ENCODE data around the gene ZNF804B. TPM values are rescaled to one million over a fixed set of nuclear protein-coding genes. Genes with fewer than 3 reads are reported as not detected.

The ZNF804B gene
- not detected for total RNA-seq

- peak; percentile 42 for DNase-seq
Observed at GRCh38 chr7:88759230-88760135, at the start of gene ZNF804B. ZNF804B (plus strand) TSS chr7:88759700; CDS start chr7:88759977, 277 bp downstream.

- no peak for DNase-seq
Observed at GRCh38 chr7:88735920-88736319, 23.6 kb upstream of the ZNF804B start.

GRCh38 chr7:88737632-88738031 lies 21.9 kb upstream of the ZNF804B start:
- DNase-seq = no peak

- DNase-seq = no peak
Observed at GRCh38 chr7:88746126-88746525, 13.4 kb upstream of the ZNF804B start.

- DNase-seq = no peak
Observed at GRCh38 chr7:88756802-88757201, 2.7 kb upstream of the ZNF804B start.

GRCh38 chr7:88757371-88757770 lies 2.1 kb upstream of the ZNF804B start:
- no peak for DNase-seq

GRCh38 chr7:88758381-88759229 lies 895 bp upstream of the ZNF804B start:
- peak; percentile 66 for DNase-seq

GRCh38 chr7:88760136-88760515 lies 626 bp downstream of the ZNF804B start:
- no peak for DNase-seq

GRCh38 chr7:88761779-88762178 lies 2.3 kb downstream of the ZNF804B start:
- no peak for DNase-seq

- DNase-seq = no peak
Observed at GRCh38 chr7:88771417-88771816, 11.9 kb downstream of the ZNF804B start.

GRCh38 chr7:88772776-88773175 lies 13.3 kb downstream of the ZNF804B start:
- DNase-seq = no peak

GRCh38 chr7:88775838-88776237 lies 16.3 kb downstream of the ZNF804B start:
- DNase-seq = no peak

- no peak for DNase-seq
Observed at GRCh38 chr7:88787777-88788176, 28.3 kb downstream of the ZNF804B start.

GRCh38 chr7:88789480-88790064 lies 30.1 kb downstream of the ZNF804B start:
- DNase-seq = peak; percentile 35

GRCh38 chr7:88791891-88792290 lies 32.4 kb downstream of the ZNF804B start:
- DNase-seq = no peak

GRCh38 chr7:88792361-88792760 lies 32.9 kb downstream of the ZNF804B start:
- no peak for DNase-seq

- peak; percentile 2 for DNase-seq
Observed at GRCh38 chr7:88795553-88795952, 36.1 kb downstream of the ZNF804B start, which contains the start of gene TEX47. TEX47 (minus strand) TSS chr7:88795737; CDS start chr7:88794942, 795 bp downstream.

GRCh38 chr7:88801046-88801445 lies 41.5 kb downstream of the ZNF804B start:
- DNase-seq = no peak

GRCh38 chr7:88806280-88807037 lies 47.0 kb downstream of the ZNF804B start:
- DNase-seq = no peak

- DNase-seq = no peak
Observed at GRCh38 chr7:88818552-88818951, 59.1 kb downstream of the ZNF804B start.

- no peak for DNase-seq
Observed at GRCh38 chr7:88826222-88826621, 66.7 kb downstream of the ZNF804B start.
